Activated T-cell treated with anti-CD3 and anti-CD28 coated beads for 4 hours (primary cell): Measurements from ENCODE around the gene METTL21A.
"Not testable (repeated sequence)": the region's sequence is repeated elsewhere in the genome, so short reads cannot be mapped to it uniquely, and the experiment has no call there.

Experiments
- DNase-seq: peaks from one replicate; pipeline ENCODE4 v3.0.0-alpha.2; 2020

METTL21A gene

GRCh38 chr2:207625014-207625907 lies at the start of gene METTL21A:
METTL21A (minus strand) TSS chr2:207625394; CDS start chr2:207624375, 1,019 bp downstream.
- DNase-seq: peak; percentile 96

- DNase-seq: no peak
These were observed 49.6 kb upstream of the METTL21A start for GRCh38 chr2:207674826-207675225.

- no peak for DNase-seq
These were observed 49.1 kb upstream of the METTL21A start for GRCh38 chr2:207674266-207674774.

- no peak for DNase-seq
These were observed 48.2 kb upstream of the METTL21A start for GRCh38 chr2:207673431-207673830.

GRCh38 chr2:207670887-207671286 lies 45.7 kb upstream of the METTL21A start:
- DNase-seq: no peak

- DNase-seq: no peak
These were observed 38.8 kb upstream of the METTL21A start for GRCh38 chr2:207663870-207664545.

- DNase-seq: no peak
These were observed 37.0 kb upstream of the METTL21A start for GRCh38 chr2:207662203-207662602.

GRCh38 chr2:207660994-207661393 lies 35.8 kb upstream of the METTL21A start:
- no peak for DNase-seq

GRCh38 chr2:207658156-207658555 lies 33.0 kb upstream of the METTL21A start:
- no peak for DNase-seq

- DNase-seq: no peak
These were observed 29.8 kb upstream of the METTL21A start for GRCh38 chr2:207655000-207655399.

GRCh38 chr2:207646582-207646981 lies 21.4 kb upstream of the METTL21A start:
- not testable (repeated sequence) for DNase-seq

- no peak for DNase-seq
These were observed 18.7 kb upstream of the METTL21A start for GRCh38 chr2:207643892-207644291.

- DNase-seq: no peak
These were observed 15.5 kb upstream of the METTL21A start for GRCh38 chr2:207640661-207641060.

- no peak for DNase-seq
These were observed 15.0 kb upstream of the METTL21A start for GRCh38 chr2:207640160-207640559.

GRCh38 chr2:207639288-207639687 lies 14.1 kb upstream of the METTL21A start:
- not testable (repeated sequence) for DNase-seq

GRCh38 chr2:207635468-207636200 lies 10.4 kb upstream of the METTL21A start:
- no peak for DNase-seq

GRCh38 chr2:207633686-207634085 lies 8.5 kb upstream of the METTL21A start:
- no peak for DNase-seq

GRCh38 chr2:207632575-207633493 lies 7.6 kb upstream of the METTL21A start:
- no peak for DNase-seq

- no peak for DNase-seq
These were observed 5.3 kb upstream of the METTL21A start for GRCh38 chr2:207630491-207630890.

- no peak for DNase-seq
These were observed 4.4 kb upstream of the METTL21A start for GRCh38 chr2:207629553-207629952.

GRCh38 chr2:207624185-207625013 lies 795 bp downstream of the METTL21A start:
- DNase-seq: peak; percentile 29
